GM11168 (cell line): Measurements from ENCODE around the gene GEMIN7.

Experiments
- in situ Hi-C: fragments of 300-500 bp; cut with MboI; formaldehyde crosslinking; loops from one replicate; pipeline ENCODE4 v1.12.0; 2022; ENCODE audit warnings: low sequenced_read_pairs; ENCODE audit not compliant: unreplicated experiment

GEMIN7 gene

GRCh38 chr19:45079063-45079910 lies at the start of gene GEMIN7:
Gene GEMIN7, plus strand, starts transcription at chr19:45079260. Its CDS starts 10,855 bp downstream, at chr19:45090115.
- in situ Hi-C loops, result no loop called here

GRCh38 chr19:45030825-45031224 lies 48.2 kb upstream of the GEMIN7 start:
- in situ Hi-C loops, result no loop called here

- in situ Hi-C loops, result no loop called here
These were observed 46.6 kb upstream of the GEMIN7 start for GRCh38 chr19:45032421-45032820.

- in situ Hi-C loops, result no loop called here
These were observed 43.3 kb upstream of the GEMIN7 start for GRCh38 chr19:45035755-45036154.

GRCh38 chr19:45037393-45038169 lies 41.5 kb upstream of the GEMIN7 start:
- in situ Hi-C loops, result no loop called here

- in situ Hi-C loops, result no loop called here
These were observed 39.8 kb upstream of the GEMIN7 start, which contains the start of gene CLASRP for GRCh38 chr19:45038931-45039893. Gene CLASRP, plus strand, starts transcription at chr19:45039045. Its CDS starts 1,168 bp downstream, at chr19:45040213.

- in situ Hi-C loops, result no loop called here
These were observed 38.8 kb upstream of the GEMIN7 start for GRCh38 chr19:45040059-45040771.

GRCh38 chr19:45041125-45041524 lies 37.9 kb upstream of the GEMIN7 start:
- in situ Hi-C loops, result no loop called here

GRCh38 chr19:45045671-45046353 lies 33.2 kb upstream of the GEMIN7 start:
- in situ Hi-C loops, result no loop called here

- in situ Hi-C loops, result no loop called here
These were observed 32.7 kb upstream of the GEMIN7 start for GRCh38 chr19:45046355-45046754.

GRCh38 chr19:45047188-45047797 lies 31.8 kb upstream of the GEMIN7 start:
- in situ Hi-C loops, result no loop called here

GRCh38 chr19:45049073-45049736 lies 29.9 kb upstream of the GEMIN7 start:
- in situ Hi-C loops, result no loop called here

GRCh38 chr19:45050036-45050435 lies 29.0 kb upstream of the GEMIN7 start:
- in situ Hi-C loops, result no loop called here

- in situ Hi-C loops, result no loop called here
These were observed 27.0 kb upstream of the GEMIN7 start for GRCh38 chr19:45051929-45052579.

- in situ Hi-C loops, result no loop called here
These were observed 22.2 kb upstream of the GEMIN7 start for GRCh38 chr19:45056831-45057230.

GRCh38 chr19:45057444-45057843 lies 21.6 kb upstream of the GEMIN7 start:
- in situ Hi-C loops, result no loop called here

GRCh38 chr19:45058622-45059159 lies 20.4 kb upstream of the GEMIN7 start:
- in situ Hi-C loops, result no loop called here
